Measurements from ENCODE around the gene GDF10.

GDF10 gene

DNA sequence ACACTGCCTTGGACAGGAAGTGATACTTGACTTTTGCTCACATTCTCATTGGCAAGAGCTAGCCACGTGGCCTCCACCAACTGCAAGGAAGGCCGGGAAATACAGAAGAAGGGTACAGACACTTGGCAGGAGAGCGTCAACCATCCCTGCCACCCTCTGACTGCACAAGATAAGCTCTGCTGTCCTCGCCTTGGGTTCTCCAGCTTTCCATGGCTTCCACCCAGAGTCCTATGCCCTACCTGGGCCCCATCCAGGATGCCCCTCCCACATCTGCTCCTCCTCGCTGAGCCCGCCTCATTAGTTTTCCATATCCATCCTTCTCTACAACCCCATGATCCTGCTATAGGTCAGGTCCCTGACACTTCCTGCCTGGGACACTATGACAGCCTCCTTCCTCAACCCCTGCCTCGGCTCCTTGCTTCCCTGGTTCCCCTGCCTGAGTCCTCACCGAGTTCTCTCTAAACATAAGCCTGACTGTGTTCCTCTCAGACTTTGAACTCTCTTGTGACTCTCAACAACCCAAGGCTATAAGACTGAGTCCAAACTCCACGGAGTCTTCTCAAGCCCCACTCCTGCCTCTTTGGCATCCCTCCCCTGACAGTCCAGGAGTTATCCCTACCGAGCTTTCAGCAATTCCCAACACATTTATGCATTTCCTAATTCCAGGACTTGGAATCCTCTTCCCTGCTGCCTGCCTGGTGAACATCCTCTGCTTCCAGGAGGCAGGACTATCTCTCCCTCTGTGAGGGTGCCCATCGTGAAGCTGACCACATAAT lies 23.2 kb upstream of the GDF10 start:
- no peak overlapping the region for H3K4me3 ChIP-seq (ENCODE audit: low read depth, low read length)
- TF ChIP-seq, protein P1, sequence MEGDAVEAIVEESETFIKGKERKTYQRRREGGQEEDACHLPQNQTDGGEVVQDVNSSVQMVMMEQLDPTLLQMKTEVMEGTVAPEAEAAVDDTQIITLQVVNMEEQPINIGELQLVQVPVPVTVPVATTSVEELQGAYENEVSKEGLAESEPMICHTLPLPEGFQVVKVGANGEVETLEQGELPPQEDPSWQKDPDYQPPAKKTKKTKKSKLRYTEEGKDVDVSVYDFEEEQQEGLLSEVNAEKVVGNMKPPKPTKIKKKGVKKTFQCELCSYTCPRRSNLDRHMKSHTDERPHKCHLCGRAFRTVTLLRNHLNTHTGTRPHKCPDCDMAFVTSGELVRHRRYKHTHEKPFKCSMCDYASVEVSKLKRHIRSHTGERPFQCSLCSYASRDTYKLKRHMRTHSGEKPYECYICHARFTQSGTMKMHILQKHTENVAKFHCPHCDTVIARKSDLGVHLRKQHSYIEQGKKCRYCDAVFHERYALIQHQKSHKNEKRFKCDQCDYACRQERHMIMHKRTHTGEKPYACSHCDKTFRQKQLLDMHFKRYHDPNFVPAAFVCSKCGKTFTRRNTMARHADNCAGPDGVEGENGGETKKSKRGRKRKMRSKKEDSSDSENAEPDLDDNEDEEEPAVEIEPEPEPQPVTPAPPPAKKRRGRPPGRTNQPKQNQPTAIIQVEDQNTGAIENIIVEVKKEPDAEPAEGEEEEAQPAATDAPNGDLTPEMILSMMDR (IDR thresholded peaks at IDR 0.05; ENCODE audit: low read depth, low read length) = no peak

DNA sequence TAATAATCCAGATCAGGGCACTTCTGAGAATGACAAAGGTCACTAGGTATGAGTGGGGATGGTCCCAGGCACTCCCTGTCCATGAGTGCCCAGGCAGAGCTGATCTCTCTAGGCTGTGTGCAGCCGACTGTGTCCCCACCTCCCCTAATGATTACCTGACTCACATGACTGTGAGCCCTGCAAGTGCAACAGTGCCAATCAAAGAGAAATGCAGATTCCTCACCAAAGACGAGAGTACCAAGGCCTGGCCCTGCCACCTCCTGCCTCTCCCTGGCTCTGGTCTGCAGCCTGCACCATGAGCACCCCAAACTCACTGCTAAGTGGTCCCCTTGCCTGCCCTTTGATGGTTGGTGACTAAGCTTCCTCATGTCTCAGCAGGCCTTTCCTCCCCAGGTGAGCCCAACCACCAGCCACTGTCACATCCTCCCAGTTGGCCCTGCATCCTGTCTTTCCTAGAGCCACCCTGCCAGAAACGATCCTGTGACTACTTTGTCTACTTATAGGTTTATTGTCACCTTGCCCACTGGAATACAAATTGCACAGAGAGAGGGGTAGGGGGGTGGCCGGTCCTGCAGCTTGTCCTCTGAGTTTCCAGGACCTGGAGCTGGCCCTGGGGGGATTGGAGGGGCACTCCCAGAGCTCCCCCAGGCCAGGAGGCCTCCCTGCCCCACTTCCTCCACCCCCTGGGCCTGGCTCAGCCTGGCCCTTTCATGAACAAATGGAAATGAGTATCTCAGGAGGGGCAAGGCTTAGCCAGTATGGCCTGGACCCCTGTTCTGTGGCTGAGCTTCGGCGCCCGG lies 22.4 kb upstream of the GDF10 start:
- TF ChIP-seq, protein P1 (IDR thresholded peaks at IDR 0.05; ENCODE audit: low read depth, low read length) = no peak
- no peak overlapping the region for H3K4me3 ChIP-seq (ENCODE audit: low read depth, low read length)

DNA sequence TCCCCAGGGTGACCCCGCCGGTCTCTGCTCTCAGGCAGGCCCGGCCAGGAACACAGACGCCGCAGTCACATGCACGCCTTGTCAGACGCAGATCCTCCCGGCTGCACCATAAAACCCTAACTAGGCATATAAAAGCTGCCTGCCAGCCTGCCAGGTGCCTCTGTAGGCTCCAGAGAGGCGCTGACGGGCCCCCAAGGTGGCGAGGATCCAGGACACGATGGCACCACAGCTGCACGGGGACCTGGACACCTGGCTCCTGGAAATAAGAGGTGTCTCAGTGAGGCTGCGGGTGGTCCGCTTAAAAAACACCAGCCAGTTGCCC lies 21.9 kb upstream of the GDF10 start:
- no peak overlapping the region for H3K4me3 ChIP-seq (ENCODE audit: low read depth, low read length)
- TF ChIP-seq, protein P1 (IDR thresholded peaks at IDR 0.05; ENCODE audit: low read depth, low read length) = no peak

DNA sequence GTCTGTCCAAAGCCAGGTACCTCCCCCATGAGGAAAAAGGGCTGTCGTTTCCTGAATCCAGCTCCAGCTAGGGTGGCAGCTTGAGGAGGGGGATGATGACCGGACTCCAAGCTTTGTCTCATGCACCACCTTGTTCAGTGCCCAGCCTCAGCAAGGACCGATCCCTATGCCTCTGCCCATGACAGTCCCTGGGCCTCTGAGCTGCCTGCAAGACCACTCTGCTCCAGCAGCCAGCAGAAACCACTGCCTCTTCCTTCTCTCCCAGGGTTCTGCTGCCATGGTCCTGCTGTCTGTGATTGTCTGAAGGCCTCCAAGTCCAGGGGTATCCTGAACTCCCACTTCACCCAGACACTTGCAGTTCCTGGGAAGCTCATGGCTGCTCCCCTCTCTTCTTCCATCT lies 21.3 kb upstream of the GDF10 start:
- TF ChIP-seq, protein P1 (IDR thresholded peaks at IDR 0.05; ENCODE audit: low read depth, low read length) = no peak
- no peak overlapping the region for H3K4me3 ChIP-seq (ENCODE audit: low read depth, low read length)

DNA sequence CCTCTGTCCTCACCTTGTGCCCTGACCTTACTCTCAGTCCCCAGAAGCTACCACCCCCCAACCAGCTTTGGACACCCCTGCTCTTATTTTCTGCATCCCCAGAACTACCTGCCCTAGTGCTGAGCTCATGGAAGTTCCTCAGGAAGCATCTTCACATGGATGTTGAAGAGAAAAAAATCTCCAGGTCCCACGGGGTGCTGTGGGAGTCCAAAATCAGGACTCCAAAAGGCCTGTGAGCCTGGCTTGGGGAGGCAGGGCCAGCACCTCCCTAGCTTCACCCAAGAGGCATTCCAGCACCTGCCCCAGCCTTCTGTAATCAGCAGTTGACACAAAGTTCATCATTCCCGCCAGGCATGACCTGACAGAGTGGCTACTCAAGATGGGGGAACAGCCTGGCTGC lies 20.7 kb upstream of the GDF10 start:
- H3K4me3 ChIP-seq (ENCODE audit: low read depth, low read length) = no peak overlapping the region
- TF ChIP-seq, protein P1 (IDR thresholded peaks at IDR 0.05; ENCODE audit: low read depth, low read length) = no peak

DNA sequence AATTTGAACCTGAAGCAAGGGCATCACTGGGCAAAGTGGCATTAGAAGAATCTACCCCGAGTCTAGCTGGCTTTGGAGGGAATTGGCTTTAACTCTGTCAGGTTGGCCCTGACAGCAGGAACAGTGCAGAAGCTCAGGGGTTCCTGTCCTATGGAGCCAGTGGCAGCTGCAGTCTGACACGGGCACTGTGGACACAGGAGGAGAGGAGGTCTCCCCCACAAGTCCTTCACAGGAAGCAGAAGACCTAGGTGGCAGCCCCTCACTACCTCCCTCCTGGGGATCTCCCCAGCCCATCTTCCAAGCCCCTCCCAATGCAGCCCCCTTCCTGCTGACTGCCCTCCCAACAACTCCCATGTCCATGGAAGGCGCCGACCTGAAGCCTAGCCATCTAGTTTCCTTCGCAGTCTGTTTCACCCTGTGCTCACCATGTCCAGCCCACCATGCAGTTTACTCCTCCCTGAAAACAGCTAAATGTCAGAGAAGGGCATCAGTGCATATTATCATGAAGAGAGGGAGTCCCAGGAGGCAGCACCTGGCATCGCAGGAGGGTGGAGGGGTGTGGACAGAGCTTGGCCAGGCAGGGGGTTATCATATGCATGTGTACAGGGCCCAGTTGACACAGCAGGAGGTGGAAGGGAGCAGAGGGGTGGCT lies 17.9 kb upstream of the GDF10 start:
- TF ChIP-seq, protein P1 (IDR thresholded peaks at IDR 0.05; ENCODE audit: low read depth, low read length) = no peak
- H3K4me3 ChIP-seq (ENCODE audit: low read depth, low read length) = no peak overlapping the region

DNA sequence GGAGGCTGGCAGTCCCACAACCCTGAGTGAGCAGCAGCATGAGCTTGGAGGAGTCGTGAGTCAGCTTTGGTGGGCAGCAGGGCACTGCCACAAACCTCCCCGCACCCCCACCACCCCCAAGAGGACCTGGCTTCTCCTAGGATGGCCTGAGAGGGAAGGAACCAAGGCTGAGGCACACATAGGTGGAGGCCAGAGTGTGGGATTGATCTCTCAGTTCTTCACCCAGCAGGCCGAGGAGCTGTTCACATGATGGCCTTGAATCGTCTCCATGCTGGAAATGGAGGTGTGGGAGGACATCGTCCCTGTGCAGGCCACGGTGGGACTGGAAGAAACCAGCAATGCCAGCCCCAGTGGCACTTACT lies 17.4 kb upstream of the GDF10 start:
- TF ChIP-seq, protein P1 (IDR thresholded peaks at IDR 0.05; ENCODE audit: low read depth, low read length) = no peak
- H3K4me3 ChIP-seq (ENCODE audit: low read depth, low read length) = no peak overlapping the region

Data from WI38 (cell line).